ENCODE data around the gene NNT.
"Not testable (repeated sequence)": the region's sequence is repeated elsewhere in the genome, so short reads cannot be mapped to it uniquely, and the experiment has no call there.

Gene NNT

DNA sequence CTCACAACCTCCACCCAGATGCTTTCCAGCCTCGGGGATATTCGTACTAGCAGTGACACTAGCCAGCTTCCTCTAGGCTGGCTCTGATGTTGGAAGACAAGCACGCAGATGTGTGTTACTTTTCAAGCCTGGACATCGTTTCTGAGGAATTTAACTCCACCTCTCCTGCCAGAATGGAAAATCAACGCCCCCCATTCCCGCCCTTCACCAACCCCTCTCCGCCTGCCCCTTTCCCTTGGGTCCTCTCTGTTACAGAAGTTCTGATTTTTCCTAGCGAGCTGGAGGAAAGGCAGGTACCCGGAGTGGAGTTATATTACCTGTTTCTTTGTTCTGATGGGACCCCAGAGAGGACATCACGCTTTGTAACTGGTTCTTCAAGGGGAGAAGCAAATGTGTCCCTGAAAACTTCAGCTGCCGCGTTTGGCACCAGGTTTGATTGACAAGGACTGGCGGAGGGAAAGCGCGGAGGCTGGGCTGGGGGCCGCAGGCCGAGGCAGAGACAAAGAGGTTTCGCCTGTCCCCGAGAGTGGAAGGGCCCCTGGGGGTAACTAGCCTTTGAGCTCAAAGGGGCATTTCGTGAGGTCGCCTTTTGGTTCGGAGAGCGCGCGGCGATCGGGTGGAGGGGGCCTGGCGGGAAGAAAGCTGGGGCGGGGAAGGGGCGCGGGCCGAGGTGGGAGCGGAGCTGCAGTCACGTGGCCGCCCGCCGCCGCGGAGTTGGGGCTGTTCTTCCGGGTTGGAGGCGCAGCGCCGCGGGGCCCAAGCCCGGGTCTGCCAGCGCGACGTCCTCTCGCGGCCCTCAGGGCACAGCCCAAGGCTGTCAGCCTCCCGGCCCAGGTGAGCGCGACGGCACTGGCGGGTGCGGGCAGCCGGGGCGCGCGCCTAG lies at the start of gene NNT:
Gene NNT (plus strand): TSS at position 720 of the 883 bp plus-strand sequence. CDS start 6,016 bp downstream, outside the sequence.
- peak; percentile 76 for DNase-seq

- DNase-seq, result no peak
These were observed 49.6 kb upstream of the NNT start for GRCh38 chr5:43553381-43553780.

DNA sequence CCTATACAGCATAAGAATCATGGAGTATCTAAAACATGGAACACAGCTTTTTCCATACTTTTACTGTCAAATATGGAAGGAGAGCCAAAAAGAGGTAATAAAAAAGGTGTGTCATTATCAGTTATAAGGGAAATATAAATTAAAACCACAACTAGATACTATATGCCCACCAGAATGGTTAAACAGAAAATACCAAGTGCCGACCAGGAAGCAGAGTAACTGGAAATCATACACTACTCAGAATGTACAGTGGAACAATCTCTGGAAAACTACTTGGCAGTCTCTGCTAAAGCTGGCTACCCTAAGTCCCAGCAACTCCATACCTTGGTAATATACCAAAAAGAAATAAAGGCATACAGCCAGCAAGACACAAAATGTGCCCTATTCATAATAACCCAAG lies 48.5 kb upstream of the NNT start:
- no peak for DNase-seq

DNA sequence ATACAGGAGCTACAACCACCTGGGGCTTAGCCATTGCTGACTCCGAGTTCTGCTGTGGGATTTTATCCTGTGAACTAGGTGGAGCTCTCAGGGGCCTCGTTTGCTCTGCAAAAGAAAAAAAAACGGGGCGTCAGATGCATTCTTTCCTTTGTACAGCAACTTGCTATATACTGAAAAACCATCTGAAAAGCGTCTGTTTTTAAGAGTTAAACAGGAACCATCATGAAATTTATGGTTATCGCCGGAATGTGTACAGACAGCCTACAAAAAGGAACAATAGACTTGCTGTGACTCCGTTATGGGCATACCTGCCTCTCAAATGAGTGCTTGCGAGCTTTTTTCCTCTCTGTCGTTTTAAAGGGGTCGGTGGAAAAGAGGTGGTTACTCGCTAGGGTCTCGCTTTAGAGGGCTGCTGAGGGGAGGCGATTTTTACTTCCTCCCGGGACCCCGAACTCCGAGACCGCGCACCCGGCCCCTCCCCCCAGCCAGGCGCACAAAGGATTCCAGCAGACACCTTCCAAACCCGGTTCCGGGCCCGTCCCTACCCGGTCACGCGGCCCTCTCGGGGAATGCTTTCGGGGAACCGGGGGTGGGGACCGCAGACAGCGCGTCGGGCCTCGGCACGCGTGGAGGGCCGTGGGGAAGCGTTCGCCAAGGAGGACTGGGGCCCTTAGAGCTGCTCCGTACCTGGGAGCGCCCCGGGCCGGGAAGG lies 46.9 kb upstream of the NNT start:
- peak; percentile 51 for DNase-seq

- DNase-seq, result not testable (repeated sequence)
These were observed 46.4 kb upstream of the NNT start for GRCh38 chr5:43556607-43556856.

GRCh38 chr5:43556857-43557542 lies 46.0 kb upstream of the NNT start, which contains the start of gene PAIP1:
Gene PAIP1 (minus strand): TSS chr5:43557077. CDS start chr5:43556846, 231 bp downstream.
- DNase-seq, result peak; percentile 88

DNA sequence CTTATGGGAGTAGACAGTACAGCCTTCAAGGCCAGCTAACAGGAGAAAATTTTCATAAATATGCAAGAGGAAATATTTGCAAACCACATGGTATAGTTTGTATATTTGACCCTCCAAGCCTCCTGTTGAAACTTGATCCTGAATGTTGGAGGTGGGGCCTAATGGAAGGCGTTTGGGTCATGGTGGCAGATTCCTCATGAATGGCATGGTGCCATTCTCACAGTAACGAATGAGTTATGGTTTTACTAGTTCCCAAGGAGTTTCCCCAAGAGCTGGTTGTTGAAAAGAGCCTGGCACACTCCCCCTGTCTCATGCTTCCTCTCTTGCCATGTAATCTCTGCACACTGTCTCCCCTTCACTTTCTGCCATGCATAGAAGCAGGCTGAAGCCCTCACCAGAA lies 42.9 kb upstream of the NNT start:
- no peak for DNase-seq

DNA sequence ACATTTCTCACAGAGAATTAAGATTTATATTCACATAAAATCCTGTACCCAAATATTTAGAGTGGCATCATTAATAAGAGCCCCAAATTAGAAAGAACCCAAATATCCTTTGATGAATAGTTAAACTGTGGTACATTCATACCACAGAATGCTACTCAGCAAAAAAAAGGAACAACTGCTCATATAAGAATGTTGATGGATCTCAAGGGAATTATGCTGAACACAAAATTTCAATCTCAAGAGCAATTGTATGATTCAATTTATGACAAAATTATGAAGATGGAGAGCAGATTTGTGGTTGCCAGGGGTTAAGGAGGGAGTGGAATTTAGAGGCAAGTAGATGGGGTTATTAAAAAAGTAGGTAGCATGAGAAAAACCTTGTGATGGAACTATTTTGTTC lies 41.6 kb upstream of the NNT start:
- no peak for DNase-seq

DNA sequence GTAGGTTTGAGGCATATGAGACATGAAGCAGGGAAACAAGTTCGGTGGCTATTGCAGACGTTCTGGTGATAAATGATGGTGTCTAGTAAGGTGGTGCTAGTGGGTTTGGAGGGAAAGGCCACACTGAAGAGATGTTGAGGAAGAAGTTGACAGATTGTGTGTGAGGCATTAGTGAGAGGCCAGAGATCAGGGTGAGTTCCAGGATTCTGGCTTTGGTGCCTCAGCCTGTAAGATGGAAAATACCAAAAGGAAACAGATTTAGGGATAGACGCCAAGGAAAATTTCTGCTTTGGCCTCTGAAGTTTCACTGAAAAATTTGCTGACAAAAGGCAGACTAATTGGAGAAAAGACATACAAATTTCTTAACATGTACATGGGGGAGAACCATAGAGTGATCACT lies 39.7 kb upstream of the NNT start:
- DNase-seq, result no peak

DNA sequence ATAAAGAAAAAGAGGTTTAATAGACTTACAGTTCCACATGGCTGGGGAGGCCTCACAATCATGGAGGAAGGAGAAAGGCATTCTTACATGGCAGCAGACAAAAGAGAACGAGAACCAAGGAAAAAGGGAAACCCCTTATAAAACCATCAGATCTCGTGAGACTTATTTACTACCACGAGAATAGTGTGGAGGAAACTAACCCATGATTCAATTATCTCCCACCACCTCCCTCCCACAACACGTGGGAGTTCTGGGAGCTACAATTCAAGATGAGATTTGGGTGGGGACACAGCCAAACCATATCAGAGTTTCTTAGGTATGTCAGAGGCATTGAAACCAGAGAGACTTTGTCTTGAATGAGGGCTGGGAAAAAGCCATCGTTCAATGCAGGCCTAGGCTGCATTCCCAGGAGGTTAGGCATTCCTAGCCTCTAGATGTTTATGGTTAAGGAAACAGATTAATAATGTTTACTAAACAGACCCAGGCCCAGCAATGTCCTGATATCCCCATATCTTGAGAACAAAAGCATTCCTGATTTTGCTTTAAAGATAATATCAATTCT lies 38.6 kb upstream of the NNT start:
- no peak for DNase-seq

GRCh38 chr5:43565043-43565442 lies 37.9 kb upstream of the NNT start:
- no peak for DNase-seq

GRCh38 chr5:43567967-43568366 lies 35.0 kb upstream of the NNT start:
- no peak for DNase-seq

DNA sequence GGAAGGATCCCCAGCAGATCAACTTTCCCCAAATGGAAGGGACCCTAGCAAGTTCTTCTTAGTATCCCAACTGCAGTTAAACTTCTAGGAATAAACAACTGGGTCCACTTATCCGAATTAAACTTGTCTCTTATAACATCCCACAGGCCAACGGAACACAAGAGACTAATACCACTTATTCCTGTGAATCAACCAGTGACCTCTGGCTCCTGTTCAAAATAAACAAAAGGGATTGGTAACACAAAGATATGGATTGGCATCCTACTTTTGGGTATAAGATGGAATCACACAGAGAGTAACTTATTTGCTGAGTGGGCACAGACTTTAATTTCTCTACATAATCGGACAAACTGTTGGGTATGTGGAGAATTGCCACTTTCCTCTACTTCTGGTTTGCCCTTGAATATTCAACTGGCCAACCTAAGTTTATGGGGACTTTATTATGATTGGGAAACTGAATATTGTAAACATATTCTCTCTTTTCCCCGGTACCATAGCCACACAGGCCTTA lies 33.7 kb upstream of the NNT start:
- no peak for DNase-seq

- DNase-seq, result no peak
These were observed 32.4 kb upstream of the NNT start for GRCh38 chr5:43570450-43571158.

DNA sequence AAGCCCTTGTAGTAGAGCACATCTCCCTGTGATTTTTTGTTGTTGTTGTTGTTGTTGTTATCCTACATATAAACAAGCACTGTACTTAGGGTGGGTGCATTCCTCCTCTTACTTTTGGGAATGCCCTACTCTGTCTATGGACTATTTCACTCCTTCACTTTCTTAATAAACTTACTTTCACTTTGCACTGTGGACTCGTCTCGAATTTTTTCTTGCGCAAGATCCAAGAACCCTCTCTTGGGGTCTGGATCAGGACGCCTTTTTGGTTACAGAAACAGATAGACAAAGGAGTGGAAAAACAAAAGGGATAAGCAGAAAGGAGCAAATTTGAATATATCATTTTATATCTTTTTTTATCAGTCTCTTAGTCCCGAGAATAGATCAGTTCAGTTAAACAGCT lies 31.7 kb upstream of the NNT start:
- no peak for DNase-seq

GRCh38 chr5:43572357-43572756 lies 30.6 kb upstream of the NNT start:
- DNase-seq, result no peak

DNA sequence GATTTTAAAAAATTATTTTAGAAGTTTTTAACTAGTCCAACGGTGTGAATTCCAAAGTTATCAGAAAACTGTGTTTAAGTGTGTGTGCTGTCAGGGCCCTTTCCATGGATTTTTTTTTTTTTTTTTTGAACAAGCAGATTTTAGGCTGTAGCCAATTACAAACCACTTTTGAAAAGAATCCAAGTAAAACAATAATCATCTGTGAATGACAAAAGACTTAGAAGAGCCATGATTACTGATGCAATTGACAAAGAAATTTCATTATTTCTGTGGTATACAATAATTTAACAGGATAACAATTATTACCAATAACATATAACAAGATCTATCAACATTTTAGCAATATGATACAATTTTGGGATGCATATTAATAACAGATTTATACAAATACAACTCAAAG lies 29.9 kb upstream of the NNT start:
- no peak for DNase-seq

DNA sequence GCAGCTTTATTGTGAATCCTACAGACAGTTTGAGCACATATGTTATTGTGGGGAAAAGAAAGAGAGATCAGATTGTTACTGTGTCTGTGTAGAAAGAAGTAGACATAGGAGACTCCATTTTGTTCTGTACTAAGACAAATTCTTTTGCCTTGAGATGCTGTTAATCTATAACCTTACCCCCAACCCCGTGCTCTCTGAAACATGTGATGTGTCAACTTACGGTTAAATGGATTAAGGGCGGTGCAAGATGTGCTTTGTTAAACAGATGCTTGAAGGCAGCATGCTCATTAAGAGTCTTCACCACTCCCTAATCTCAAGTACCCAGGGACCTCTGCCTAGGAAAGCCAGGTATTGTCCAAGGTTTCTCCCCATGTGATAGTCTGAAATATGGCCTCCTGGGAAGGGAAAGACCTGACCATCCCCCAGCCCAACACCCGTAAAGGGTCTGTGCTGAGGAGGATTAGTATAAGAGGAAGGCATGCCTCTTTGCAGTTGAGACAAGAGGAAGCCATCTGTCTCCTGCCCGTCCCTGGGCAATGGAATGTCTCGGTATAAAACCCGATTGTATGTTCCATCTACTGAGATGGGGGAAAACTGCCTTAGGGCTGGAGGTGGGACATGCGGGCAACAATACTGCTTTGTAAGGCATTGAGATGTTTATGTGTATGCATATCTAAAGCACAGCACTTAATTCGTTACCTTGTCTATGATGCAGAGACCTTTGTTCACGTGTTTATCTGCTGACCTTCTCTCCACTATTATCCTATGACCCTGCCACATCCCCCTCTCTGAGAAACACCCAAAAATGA lies 22.4 kb upstream of the NNT start:
- DNase-seq, result not testable (repeated sequence)

DNA sequence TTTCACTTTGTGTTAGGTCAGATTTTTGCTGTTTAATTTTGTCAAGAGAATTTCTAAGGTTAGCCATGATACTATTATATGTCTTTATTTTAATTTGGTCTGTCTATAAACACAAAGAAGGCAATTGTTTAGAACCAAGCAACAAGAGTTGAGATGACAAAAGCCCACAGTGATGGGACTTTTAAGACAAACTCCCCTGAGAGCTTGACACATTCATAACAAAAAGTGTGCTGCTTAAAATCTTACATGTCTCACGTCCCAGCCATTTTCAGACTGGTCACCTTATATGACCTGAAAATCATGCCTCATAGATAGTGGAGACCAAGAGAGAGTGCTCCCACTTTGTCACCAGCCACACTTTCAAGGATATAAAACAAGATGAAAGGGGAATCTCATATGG lies 21.6 kb upstream of the NNT start:
- no peak for DNase-seq

DNA sequence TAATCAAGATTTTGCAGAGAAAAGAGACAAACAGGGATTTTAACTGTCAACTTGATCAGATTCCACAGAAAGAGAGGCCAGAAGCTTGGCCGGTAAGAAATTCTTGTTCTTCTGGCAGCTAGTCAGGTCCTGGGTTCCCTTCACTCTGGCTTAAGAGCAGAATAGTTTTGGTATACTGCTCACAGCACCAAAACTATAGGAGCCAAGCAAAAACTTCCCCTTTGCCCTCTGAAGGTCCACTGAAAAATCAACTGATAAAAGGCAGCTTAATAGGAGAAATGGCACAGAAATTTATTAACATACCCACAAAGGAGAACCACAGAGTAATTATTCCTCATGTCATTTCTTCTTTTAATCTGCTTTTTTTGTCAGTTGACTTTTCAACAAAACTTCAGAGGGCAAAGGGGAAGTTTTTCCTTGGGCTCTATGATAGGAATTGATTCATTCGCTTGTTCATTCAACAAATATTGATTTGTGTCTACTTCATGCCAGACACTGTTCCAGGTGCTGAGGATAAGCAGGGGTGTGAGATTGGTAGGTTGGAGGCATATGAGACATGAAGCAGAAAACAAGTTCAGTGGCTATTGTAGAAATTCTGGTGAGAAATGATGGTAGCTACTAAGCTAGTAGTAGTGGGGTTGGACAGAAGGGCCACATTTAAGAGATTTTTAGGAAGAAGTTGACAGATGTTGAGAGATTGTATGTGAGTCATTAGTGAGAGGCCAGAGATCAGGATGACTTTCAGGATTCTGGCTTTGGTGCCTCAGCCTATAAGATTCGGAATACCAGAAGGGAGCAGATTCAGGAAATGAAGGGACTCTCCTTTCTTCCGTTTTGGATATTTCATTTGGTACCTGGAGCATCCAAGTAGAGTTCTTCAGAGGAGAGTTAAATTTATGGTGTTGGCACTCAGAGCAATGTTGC lies 20.6 kb upstream of the NNT start:
- no peak for DNase-seq

- no peak for DNase-seq
These were observed 19.3 kb upstream of the NNT start for GRCh38 chr5:43583724-43584123.

Measured in CD4-positive, alpha-beta T cell treated with Interleukin-21 for 1 hour (primary cell).